Activated naive CD4-positive, alpha-beta T cell treated with Interleukin-2 at 50 U/mL for 16 hours (primary cell): ENCODE measurements around the gene PAN3.

Experiments
- DNase-seq: peaks from one replicate; pipeline ENCODE4 v3.0.0-alpha.2; 2020

The PAN3 gene

DNA sequence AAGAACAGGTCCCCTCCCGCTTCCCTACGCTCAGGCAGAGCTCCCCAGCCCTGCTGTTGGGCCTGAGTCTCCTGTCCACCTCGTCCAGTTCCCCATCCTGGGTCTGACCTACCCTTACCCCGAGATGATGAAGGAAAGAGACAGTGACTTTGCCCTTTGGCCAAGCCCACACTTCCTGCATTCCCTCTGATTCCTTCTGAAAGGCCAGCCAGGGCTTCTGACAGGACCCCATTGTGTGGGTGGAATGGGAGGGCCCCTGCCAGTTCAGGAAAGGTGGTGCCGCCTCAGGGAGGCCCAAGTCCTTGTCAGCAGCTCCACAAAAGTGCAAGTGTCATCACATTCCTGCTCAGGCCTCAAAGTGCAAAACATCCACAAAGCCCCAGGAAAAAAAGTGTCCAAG, 177.8 kb downstream of the PAN3 start:
- no peak for DNase-seq

DNA sequence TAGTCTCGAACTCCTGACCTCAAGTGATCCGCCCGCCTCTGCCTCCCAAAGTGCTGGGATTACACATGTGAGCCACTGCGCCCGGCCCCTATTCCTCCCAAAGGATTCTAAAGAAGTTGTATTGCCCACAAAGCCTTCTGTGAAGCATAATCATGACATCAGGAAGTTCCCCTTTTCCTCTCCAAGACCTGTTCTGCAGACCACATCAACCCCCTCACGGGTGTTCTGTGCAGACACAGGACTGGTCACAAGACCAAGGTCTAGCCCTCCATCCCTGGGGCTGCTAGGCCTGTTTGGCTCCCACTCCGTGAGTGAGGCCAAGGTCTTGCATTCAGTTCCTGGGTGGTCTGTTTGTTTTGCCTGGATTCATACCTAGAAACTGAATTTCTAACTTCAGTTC, 178.5 kb downstream of the PAN3 start:
- no peak for DNase-seq

DNA sequence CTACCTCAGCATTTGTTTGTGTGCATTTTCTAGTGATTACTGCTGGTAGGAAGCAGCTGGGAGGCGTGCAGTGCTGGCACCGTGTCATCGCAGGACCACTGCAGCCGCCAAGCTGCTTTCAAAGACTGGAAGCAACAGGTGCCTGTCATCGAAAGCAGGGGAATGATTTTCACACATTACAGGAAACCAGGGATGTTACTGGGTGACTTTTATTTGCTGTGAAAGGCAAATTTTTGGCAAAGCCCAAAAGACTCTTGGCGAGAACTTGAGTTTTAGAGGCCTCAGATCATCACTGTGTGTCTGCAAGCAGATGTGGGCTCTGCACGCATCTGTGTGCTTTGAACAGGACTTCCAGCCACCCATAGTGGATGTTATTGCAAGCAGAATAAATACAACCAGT, 180.2 kb downstream of the PAN3 start:
- DNase-seq = no peak

DNA sequence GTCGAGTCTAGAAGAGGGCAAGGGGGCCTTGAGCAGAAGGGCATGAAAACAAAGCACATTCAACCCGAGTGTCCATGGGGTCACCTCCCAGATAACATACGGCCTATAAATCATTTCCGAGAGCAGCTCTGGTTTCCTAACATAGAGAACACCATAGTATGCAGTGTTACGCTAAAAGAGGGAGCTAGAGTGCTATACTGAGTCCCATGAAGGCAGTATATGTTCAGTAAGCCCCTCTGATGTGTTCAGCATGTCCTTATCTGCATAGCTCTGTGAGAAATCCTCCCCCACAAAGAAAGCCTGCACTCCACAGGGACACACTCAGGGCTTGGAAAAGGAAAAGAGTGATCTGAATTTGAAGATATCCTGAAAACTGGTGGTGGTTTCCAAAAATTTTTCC, 181.2 kb downstream of the PAN3 start:
- DNase-seq = no peak

DNA sequence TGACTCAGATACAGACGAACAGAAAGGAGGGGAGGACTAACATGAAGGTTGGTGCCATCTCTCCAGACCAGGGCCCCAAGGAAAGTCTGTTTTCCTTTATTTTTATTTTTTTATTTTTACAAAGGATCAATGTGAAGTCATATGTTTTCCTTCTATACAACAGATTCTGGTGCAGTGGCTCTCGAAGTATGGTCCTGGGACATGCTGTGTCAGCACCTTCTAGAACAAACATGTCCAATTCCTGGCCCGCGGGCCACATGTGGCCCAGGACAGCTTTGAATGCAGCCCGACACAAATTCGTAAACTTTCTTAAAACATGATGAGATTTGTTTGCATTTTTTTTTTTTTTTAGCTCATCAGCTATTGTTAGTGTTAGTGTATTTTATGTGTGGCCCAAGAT, 181.9 kb downstream of the PAN3 start:
- DNase-seq = no peak

DNA sequence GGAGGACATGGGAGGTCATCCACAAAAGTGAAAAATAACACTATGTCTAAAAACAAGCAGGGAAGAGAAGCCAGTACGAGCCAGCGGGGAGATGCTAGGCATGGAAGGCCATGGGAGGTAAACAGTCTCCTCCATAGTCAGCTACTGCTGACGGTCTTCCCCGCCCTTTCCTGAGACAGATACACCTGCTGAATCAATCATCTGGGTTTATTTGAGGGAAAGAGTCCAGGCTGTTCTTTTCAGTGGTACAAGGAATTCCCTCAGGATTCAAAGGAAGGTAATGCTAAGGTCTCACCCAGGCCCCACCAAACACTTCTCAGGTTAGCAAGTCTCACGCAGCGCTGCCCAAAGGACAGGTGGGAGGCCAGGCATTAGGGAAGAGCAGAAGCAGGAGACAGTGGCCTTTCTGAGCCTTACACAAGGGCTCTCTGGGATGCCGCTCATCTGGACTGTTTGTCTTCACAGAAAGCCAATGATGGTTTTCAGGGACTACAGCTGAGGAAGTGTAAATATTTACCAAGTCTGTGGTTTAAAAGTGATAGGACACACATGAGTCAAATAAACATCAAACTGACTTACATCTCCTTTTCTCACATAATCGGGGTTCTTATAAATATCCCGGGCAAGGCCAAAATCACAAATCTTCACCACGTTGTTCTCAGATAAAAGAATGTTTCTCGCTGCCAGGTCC, 182.7 kb downstream of the PAN3 start:
- no peak for DNase-seq

DNA sequence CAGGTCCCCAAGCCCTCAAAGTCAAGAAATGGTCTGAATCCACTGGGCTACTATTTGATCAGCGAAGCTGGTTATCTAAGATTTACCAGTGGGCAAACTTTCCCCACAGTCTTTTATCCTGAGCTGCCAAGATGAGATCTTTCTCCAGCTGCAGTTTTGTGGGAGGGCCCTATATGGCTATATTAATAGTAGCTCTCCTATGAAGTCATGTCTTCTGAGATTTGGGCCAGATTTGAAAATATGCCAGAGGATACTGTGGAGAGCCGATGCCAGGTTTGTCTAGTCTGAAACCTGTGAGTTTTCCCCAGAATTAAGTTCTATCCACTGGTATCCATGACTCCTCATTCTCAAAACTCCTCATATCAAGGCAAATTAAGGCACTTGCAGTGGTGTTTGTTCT, 183.4 kb downstream of the PAN3 start:
- no peak for DNase-seq

DNA sequence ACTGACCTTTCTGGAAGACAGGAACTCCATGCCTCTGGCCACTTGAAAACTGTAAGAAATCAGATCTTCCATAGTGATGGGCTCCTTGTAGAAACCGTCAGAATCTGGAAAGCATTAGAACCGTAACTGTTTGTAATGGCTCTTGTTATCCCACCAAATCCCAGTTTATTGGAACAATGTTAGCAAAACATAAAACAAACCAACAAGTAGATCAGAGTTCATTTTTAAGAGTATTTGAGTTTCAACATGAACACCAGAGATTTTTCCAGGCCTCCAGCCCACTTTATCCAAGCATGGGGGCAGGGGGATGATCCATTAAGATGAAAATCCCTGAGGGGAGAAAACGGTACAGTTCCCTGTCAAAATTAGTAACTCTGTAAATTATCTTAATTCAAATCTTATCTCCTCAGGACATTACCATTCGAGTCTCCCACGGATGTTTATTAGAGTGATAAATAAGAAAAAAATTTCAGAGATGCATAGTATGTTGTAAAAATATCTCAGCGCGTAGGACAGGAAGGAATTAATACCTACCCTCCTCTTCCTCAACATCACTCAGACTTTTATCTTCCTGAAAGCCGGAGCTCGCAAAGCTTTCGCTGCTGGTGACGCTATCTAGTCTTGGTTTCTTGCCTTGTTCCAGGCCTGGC, 184.0 kb downstream of the PAN3 start:
- DNase-seq = no peak

DNA sequence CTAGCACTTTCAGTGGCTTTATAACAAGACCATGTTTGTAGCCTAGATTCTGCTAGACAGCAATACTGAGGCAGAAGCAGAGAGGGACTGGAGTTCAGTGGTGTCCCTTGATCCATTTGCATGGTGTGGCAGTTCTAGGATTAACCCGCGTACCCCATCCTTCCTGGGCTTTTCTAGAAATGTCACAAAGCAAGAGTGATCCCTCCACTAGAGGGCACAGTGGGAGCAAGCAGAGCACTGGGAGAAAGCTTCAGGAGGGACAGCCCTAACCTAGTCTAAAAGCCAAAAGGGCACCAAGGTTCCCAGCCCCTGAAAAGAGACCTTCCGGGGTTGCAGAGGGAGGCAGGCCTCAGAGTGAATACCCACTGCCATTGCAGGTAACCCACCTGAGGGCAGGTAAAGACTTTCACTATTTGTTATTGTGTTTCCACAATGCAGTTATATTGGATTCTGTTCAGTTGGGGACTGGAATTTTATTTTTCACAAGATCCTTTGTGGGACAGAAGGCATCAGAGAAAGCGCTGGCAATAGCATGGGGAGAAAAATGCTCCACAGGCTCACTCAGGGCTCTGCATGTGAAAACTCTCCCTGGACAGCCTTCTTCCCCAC, 185.9 kb downstream of the PAN3 start:
- peak; percentile 35 for DNase-seq

DNA sequence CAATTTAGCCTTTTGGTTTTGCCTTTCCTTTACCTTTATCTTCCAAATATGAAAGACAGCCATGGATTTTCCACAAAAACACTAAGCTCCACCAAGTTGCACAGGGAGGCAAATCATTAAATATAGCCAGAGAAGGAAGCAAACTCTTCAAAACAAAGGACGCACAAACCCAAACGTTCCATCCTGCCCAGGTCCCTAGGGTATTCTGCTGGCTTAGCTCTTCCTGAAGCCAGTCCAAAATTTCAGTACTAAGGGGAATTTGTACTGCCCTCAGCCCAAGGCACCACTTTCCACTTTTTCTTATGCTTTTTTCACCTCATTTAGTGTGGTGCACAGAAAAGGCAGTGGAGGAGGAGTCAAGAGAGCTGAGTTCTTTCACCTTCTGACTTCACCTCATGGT, 186.7 kb downstream of the PAN3 start:
- no peak for DNase-seq

DNA sequence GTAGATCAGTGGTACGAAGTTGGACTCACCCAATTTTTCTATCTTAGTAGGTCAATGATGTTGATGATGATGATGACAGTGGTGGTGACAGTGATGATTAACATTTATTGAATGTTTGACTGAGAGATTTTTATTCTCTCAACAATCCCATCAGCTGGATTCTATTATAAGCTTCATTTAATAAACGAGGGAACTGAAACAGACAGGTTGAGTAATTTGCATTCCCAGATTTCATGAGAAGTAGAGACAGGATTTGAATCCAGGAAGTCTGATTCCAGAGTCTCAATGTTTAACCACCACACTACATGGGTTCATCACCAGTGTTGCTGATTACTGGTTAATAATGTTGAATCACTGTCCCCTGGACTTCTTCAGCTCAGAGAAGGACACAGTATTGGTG, 187.7 kb downstream of the PAN3 start:
- DNase-seq = no peak

DNA sequence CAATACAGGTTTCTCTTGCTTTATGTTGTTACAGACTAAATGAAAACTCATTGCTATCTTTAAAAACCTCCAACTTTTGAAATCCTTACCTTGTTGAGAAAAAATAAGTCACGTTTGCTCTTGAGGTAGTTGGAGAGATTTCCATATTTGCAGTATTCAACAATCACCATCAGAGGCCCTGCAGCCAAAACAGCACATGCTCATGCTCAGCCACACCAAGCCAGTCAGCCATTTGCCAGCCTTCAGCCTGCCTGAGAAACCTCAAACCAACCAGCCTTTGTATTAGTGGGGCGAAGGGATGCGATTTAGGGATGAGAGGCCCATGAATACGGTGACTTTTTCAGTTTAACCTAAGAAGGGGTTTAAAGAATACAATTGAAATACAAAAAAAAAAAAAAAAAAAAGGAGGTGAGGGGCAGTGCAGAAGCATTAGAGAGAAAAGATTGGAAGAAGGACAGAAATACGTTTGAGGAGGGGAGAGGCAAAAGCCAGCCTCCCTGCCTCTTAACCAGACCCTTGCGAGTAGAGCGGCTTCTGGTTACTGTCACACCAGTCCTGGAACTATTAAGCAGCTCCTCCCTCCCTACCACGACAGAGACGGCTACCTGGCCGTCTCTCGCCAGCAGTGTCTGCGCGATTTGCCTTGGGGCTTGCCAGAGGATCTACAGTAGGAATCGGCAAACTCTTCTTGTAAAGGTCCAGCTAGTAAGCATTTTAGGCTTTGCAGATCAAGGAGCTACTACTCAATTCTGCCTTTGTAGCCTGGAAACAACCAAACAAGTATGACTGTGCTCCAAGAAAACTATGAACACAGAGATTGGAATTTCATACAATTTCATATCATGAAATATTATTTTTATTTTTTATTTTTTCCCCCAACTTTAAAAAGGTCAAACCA, 189.3 kb downstream of the PAN3 start:
- no peak for DNase-seq

DNA sequence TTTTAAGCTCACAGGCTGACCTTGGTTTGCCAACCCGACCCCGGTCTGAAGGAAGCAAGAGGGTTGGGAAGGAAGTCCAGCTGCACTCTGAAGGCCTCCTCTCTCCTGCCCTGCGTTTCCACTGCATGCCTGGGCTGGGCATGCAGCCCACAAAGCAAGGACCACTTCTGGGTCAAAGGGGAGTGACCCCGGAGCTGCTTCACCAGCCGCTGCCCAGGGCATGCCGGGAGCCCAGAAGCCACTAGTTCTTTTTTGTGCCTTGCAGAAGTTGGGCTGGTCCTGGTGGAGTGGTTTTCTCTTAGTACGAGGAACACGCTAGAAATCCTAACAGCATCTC, 189.9 kb downstream of the PAN3 start:
- no peak for DNase-seq

DNA sequence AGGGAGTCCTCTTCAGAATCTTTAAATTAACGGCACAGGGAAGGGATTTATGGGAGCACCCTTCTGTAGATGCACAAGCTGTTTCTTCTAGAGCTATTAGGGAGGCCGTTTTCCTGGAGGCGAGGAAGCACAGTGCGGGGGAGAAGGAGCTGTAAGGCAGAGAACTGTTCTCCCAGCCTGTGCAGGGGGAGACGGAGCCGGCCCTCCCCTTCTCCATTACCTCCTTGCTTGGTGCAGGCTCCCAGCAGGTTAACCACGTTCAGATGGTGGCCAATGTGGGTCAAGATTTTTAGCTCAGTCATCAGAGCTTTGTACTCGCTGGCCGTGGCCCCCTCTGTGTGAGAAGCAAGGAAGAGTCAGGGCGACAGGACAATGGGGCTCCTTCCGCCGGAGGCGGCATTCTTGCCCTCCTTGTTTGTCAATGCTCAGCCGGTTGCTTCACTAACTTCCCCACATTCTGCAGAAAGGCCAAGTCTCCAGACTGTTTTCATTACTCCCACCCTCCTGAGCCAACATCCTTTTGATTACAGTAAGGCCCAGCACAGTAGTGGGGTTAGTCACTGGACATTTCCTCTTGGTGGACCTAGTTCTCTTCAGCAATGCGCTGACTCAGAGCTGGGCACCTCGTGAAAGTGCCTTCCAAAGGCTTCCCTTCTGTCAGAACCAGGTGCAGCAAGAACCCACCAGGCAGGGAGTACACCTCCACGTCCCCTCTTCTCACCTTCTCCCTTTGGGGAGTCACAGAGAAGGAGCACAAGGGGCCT, 191.2 kb downstream of the PAN3 start:
- DNase-seq = no peak

DNA sequence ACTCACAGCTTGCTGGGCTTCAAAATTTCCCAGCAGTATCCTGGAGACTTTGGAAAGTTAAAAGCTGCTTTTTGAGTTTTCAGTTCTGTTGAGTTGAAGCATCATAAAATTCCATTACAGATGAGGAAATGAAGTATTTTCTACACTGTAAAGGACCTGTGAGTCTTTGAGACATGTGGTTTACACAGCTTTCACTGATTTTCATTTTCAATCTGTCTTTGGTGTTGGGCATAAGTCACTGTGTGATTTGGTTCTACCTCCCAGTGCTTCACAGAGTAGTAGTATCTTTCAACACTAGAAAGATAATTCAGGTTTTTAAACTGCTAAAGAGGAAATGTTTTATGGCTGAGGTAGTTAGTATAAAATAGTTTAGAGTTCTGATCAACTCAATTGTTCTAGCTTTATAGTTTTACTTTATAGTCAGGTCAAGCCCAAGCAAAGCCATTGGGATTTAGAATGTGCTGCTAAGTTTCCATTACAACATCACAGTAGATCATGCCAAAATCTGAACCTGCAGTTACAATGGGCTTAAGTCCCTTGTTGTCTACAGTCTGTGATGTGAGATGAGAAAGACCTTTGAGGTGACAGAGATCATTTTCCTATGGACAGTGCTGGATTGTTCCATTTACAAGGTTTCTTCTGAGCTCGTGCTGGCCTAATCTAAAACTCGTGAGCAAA, 195.0 kb downstream of the PAN3 start:
- no peak for DNase-seq

DNA sequence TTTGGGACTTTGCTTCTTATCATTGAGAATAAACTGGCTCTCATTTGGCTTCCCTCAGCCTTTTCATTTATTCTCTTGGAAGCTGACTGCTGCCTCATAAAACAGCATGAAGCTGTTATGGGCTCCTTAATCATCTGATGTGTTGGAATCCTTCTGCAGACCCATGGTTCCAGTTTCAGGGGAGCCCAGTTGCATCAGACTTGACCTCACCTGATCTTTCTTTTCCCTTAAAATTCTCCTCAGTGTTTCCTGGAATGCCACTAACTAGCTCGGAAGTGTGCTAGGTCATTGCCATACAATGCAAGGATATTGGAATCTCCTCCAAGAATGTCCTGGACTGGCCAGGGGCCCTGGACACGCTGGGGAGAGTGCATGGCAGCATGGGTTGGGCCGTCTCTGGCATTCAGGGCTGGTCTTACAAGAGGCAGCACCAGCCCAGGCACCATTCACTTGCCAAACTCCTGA, 197.9 kb downstream of the PAN3 start:
- DNase-seq = no peak

DNA sequence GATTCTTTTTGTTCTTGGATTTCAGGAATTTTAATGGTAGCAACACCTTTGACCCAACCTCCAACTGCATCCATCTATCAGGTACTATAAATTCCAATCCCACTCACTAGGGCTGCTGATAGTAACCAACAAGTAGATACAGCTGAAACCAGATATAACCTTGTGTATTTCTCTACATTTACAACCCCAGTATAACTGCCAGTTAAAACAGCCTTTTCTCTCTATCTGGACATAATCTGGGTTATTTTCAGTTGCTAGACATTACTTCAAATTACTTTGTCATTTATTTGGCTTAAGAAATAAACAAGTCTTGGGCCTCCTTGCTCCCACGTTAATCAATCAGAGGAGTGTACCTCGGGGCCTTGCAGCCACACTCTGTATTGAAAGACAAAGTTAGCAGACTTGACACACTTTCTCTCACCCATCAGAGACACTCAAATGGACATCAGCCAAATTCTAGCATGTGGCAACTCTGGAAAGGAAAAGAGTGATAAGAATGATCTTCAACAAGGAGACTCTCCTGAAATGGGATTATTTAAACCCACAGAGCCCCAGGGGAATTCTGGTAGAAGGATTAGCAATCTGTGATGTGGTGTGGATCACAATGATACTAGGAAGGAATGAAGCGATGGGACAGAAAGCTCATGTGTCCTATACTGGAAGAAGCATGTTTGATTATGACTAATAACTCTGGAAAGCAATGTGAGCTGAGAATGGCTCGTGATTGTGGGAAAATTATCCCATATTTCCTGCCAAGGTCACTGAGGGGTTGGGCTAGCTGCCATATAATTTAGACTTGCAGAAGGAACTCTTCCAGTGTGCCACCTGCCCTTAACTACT, 199.0 kb downstream of the PAN3 start:
- no peak for DNase-seq

DNA sequence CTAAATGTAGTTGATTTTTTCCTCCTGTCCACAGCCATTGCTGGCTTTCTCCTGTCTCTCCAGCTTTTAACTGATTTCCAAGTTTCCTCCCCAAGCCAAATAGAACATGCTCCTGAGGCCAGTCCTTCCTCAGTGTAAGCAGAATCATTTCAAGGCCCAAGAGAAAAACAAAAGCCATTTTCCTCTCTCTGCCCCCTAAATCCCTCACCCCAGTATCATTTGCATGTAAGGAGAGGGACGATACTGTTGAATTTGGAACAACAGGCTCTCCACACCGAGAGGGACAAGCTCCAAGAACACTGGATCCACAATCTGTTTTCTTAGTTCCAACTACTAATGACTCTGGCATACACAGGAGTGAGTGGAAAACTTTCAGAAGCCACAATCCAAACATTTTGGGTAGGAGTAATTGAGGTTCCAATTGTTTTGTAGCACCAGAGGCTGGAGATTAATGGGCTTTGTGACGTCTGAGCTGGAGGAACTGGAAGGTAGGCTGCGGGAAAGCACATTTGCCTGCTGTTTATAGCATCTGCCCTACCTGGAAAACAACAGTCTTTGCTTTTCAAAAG, 199.7 kb downstream of the PAN3 start:
- no peak for DNase-seq

DNA sequence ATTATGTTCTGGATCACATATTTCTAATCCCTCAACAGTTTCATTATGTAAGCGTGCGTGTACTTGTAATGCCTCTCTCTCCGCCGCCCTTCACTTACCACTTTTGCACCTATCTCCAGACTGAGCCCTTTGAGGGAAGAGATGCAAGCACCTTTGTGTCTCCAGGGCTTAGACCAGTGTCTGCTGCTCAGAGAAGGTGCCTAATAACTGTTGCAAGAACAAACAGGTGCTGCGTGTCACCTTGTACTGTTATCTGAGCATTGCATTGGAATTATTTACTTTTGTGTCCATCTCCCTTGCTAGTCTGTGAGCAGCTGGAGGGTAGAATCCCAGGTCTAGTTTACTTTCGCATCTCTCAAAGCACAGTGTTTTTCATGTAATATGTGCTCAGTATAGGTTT, 200.4 kb downstream of the PAN3 start:
- no peak for DNase-seq

DNA sequence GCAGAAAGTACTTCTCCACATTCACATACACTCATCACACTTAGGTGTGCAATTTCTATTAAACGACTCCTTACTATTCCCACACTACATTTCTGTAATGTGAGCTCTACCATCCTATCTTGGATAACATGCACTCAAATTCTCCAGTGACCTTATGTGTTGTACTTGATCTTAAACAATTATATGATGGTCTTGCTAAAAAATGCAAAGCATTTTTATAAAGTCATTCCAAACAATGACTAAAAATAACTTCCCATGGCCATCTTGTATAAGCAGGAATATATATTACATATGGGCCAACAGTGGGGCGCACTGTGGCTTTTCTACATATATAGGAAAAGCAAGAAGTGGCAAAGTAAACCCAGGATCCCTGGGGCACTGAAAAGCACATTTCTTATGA, 201.1 kb downstream of the PAN3 start:
- DNase-seq = no peak

DNA sequence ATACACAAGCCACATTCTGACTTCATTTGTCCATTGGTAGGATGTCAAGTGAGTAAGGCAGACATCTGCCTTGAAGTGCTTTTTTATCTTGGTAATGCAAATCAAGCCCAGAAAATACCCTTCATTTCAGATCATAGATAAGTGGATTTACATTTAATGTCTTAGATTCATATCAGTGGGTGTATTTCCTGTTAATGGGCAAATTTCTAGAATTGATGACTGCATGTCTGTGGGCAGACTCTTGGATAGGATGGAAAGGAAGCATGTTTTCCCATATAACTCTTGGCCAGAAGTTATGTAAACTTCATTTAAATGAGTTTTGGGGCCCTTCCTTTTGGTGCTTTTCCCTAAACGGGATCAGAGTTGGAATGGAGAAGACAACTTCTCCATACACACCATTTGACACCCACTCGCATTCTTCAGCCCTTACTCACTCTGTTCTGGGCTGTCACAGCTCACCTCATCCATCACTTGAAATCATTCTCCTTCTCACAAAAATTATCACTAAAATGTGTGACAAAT, 202.0 kb downstream of the PAN3 start:
- DNase-seq = no peak
